Fibroblast of skin of scalp (primary cell): ENCODE measurements around the gene HS2ST1.
"Not testable (repeated sequence)": the region's sequence is repeated elsewhere in the genome, so short reads cannot be mapped to it uniquely, and the experiment has no call there.

Experiments used
- DNase-seq: peaks from one replicate; pipeline ENCODE4 v3.0.0-alpha.2; 2013

The HS2ST1 gene

GRCh38 chr1:86972262-86972661 lies 57.8 kb downstream of the HS2ST1 start:
- no peak for DNase-seq

GRCh38 chr1:86975993-86976550 lies 61.6 kb downstream of the HS2ST1 start:
- no peak for DNase-seq

- DNase-seq, result no peak
Observed at GRCh38 chr1:86976664-86977063, 62.2 kb downstream of the HS2ST1 start.

- no peak for DNase-seq
Observed at GRCh38 chr1:86981482-86982213, 67.2 kb downstream of the HS2ST1 start.

- not testable (repeated sequence) for DNase-seq
Observed at GRCh38 chr1:86983677-86984076, 69.2 kb downstream of the HS2ST1 start.

- no peak for DNase-seq
Observed at GRCh38 chr1:86987446-86987845, 73.0 kb downstream of the HS2ST1 start.

GRCh38 chr1:86988835-86989234 lies 74.4 kb downstream of the HS2ST1 start:
- DNase-seq, result no peak

GRCh38 chr1:86989690-86990089 lies 75.3 kb downstream of the HS2ST1 start:
- not testable (repeated sequence) for DNase-seq

GRCh38 chr1:86990826-86991225 lies 76.4 kb downstream of the HS2ST1 start:
- DNase-seq, result no peak

GRCh38 chr1:86991549-86992186 lies 77.2 kb downstream of the HS2ST1 start:
- no peak for DNase-seq

- DNase-seq, result no peak
Observed at GRCh38 chr1:86992861-86993260, 78.4 kb downstream of the HS2ST1 start.

GRCh38 chr1:86993269-86993985 lies 79.0 kb downstream of the HS2ST1 start:
- DNase-seq, result no peak

- no peak for DNase-seq
Observed at GRCh38 chr1:86994061-86994460, 79.6 kb downstream of the HS2ST1 start.

GRCh38 chr1:86997538-86997937 lies 83.1 kb downstream of the HS2ST1 start:
- DNase-seq, result no peak

GRCh38 chr1:86998280-86998679 lies 83.8 kb downstream of the HS2ST1 start:
- DNase-seq, result no peak

GRCh38 chr1:86998727-86999126 lies 84.3 kb downstream of the HS2ST1 start:
- DNase-seq, result no peak

- no peak for DNase-seq
Observed at GRCh38 chr1:87000460-87000859, 86.0 kb downstream of the HS2ST1 start.

- DNase-seq, result no peak
Observed at GRCh38 chr1:87004857-87005256, 90.4 kb downstream of the HS2ST1 start.

GRCh38 chr1:87007323-87007722 lies 92.9 kb downstream of the HS2ST1 start:
- DNase-seq, result no peak

- not testable (repeated sequence) for DNase-seq
Observed at GRCh38 chr1:87013385-87013784, 99.0 kb downstream of the HS2ST1 start.

- DNase-seq, result no peak
Observed at GRCh38 chr1:87017998-87018672, 103.7 kb downstream of the HS2ST1 start.

GRCh38 chr1:87023326-87023725 lies 108.9 kb downstream of the HS2ST1 start:
- no peak for DNase-seq
